Calu3 (cell line): ENCODE results near the gene SLC35E4. TPM values are rescaled to one million over a fixed set of nuclear protein-coding genes. Genes with fewer than 3 reads are reported as not detected.
"Not testable (repeated sequence)": the region's sequence is repeated elsewhere in the genome, so short reads cannot be mapped to it uniquely, and the experiment has no call there.

Source experiments
- BruUV-seq: library from RNA; stranded (reverse); fragments of 400-500 nt; replicated peaks from 2 replicates; lab custom pipeline; 2021; lab: Mats Ljungman, UMichigan
- CTCF ChIA-PET: fragments of 300-600 bp; sonication (Branson Sonifier 250); formaldehyde crosslinking; loops from one replicate; lab custom pipeline; 2022; ENCODE audit warnings: antibody characterized with exemption; lab: Charles Lee
- DNase-seq: peaks from one replicate; pipeline ENCODE4 v3.0.0; 2022
- H3K27ac Mint-ChIP-seq: one replicate; pipeline ENCODE4 v1.8.0; 2022; ENCODE audit warnings: mixed read lengths; ENCODE audit not compliant: unreplicated experiment
- H3K27me3 Mint-ChIP-seq: one replicate; pipeline ENCODE4 v1.8.0; 2022; ENCODE audit warnings: mixed read lengths; ENCODE audit not compliant: unreplicated experiment
- H3K36me3 Mint-ChIP-seq: one replicate; pipeline ENCODE4 v1.8.0; 2022; ENCODE audit warnings: mild to moderate bottlenecking, moderate library complexity, mixed read lengths; ENCODE audit not compliant: insufficient read depth, unreplicated experiment
- H3K4me1 Mint-ChIP-seq: one replicate; pipeline ENCODE4 v1.8.0; 2022; ENCODE audit warnings: mild to moderate bottlenecking, low read depth, mixed read lengths; ENCODE audit not compliant: unreplicated experiment
- H3K4me3 Mint-ChIP-seq: one replicate; pipeline ENCODE4 v1.8.0; 2022; ENCODE audit warnings: mild to moderate bottlenecking, low read depth, moderate library complexity, mixed read lengths; ENCODE audit not compliant: unreplicated experiment
- H3K9me3 Mint-ChIP-seq: one replicate; pipeline ENCODE4 v1.8.0; 2022; ENCODE audit warnings: low read depth, mixed read lengths; ENCODE audit not compliant: unreplicated experiment
- intact Hi-C: fragments of 100-400 bp; cut with micrococcal nuclease; formaldehyde crosslinking; loops from one replicate; pipeline ENCODE4 v1.10.0; 2022; ENCODE audit not compliant: unreplicated experiment
- total RNA-seq: library from RNA; stranded (reverse); gene quantifications from 2 replicates; pipeline ENCODE4 v1.2.3, GENCODE V29; 2022
- TF ChIP-seq, protein P1 (sequence below): fragments of 200-600 bp; IDR thresholded peaks from one replicate; pipeline ENCODE4 v1.8.0; 2022; ENCODE audit warnings: antibody characterized with exemption; ENCODE audit not compliant: unreplicated experiment

Gene SLC35E4
- total RNA-seq, 1 experiment from 2014 or later = 3.2 TPM

DNA sequence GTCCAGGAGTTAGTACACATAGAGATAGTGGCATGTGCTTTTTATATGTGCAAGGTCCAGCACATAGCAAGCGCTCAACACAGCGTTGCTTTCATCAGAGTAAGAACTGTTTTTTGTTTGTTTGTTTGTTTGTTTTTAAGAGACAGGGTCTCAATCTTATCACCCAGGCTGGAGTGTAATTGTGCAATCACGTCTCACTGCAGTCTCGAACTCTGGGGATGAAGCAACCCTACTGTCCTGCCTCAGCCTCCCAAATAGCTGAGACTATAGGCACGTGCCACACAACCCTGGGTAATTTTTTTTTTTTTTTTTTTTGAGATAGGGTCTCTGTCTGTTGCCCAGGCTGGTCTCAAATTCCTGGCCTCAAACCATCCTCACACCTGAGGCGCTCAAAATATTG, 17.8 kb upstream of the SLC35E4 start:
- TF ChIP-seq, protein P1, sequence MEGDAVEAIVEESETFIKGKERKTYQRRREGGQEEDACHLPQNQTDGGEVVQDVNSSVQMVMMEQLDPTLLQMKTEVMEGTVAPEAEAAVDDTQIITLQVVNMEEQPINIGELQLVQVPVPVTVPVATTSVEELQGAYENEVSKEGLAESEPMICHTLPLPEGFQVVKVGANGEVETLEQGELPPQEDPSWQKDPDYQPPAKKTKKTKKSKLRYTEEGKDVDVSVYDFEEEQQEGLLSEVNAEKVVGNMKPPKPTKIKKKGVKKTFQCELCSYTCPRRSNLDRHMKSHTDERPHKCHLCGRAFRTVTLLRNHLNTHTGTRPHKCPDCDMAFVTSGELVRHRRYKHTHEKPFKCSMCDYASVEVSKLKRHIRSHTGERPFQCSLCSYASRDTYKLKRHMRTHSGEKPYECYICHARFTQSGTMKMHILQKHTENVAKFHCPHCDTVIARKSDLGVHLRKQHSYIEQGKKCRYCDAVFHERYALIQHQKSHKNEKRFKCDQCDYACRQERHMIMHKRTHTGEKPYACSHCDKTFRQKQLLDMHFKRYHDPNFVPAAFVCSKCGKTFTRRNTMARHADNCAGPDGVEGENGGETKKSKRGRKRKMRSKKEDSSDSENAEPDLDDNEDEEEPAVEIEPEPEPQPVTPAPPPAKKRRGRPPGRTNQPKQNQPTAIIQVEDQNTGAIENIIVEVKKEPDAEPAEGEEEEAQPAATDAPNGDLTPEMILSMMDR = no peak
- Mint-ChIP-seq H3K4me3 (no peak overlapping the region), H3K27ac (no peak overlapping the region), H3K27me3 (no peaks in the 10 kb centered on the region), H3K36me3 (no peaks in the 10 kb centered on the region), H3K4me1 (peaks cover 10% of the 10 kb centered on the region), H3K9me3 (no peaks in the 10 kb centered on the region)
- CTCF ChIA-PET = no interaction called here
- BruUV-seq = no TSS peak
- DNase-seq = no peak
- intact Hi-C loops = no loop called here

DNA sequence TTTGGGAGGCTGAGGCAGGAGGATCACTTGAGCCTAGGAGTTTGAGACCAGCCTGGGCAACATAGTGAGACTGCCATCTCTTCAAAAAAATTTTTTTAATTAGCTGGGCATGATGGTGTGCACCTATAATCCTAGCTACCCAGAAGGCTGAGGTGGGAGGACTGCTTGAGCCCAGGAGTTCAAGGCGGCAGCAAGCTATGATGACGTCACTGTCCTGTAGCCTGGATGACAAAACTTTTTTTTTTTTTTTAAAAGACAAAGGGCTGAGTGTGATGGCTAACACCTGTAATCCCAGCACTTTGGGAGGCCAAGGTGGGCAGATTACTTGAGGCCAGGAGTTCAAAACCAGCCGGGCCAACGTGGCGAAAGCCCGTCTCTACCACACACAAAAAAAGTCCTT, 15.7 kb upstream of the SLC35E4 start:
- intact Hi-C loops, H3K4me1 Mint-ChIP-seq, H3K36me3 Mint-ChIP-seq, H3K9me3 Mint-ChIP-seq, DNase-seq, BruUV-seq, H3K4me3 Mint-ChIP-seq, H3K27ac Mint-ChIP-seq, H3K27me3 Mint-ChIP-seq: not testable (repeated sequence)
- CTCF ChIA-PET = interaction anchor here (0.7 kb wide), 1 partner anchor 1016 kb away, joined by 4 read pairs; the partner anchor contains the start of gene NF2

DNA sequence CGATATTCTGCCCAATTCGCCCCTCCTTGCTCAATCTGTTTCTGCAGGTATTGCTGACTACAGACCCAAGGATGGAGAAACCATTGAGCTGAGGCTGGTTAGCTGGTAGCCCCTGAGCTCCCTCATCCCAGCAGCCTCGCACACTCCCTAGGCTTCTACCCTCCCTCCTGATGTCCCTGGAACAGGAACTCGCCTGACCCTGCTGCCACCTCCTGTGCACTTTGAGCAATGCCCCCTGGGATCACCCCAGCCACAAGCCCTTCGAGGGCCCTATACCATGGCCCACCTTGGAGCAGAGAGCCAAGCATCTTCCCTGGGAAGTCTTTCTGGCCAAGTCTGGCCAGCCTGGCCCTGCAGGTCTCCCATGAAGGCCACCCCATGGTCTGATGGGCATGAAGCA, 9.2 kb upstream of the SLC35E4 start:
- no peaks in the 10 kb centered on the region for H3K9me3 Mint-ChIP-seq
- intact Hi-C loops = no loop called here
- BruUV-seq = no TSS peak
- no peak overlapping the region for H3K27ac Mint-ChIP-seq
- TF ChIP-seq, protein P1 = no peak
- no peaks in the 10 kb centered on the region for H3K27me3 Mint-ChIP-seq
- no peaks in the 10 kb centered on the region for H3K36me3 Mint-ChIP-seq
- H3K4me3 Mint-ChIP-seq = no peak overlapping the region
- CTCF ChIA-PET = interaction anchor here (0.6 kb wide), 1 partner anchor 19 kb away, joined by 3 read pairs; the partner anchor contains the start of gene TCN2
- DNase-seq = no peak
- no peaks in the 10 kb centered on the region for H3K4me1 Mint-ChIP-seq

- Mint-ChIP-seq H3K9me3 (no peaks in the 10 kb centered on the region), H3K27me3 (no peaks in the 10 kb centered on the region), H3K4me3 (no peak overlapping the region), H3K36me3 (no peaks in the 10 kb centered on the region), H3K27ac (no peak overlapping the region), H3K4me1 (no peaks in the 10 kb centered on the region)
- DNase-seq = no peak
- BruUV-seq = no TSS peak
- CTCF ChIA-PET = interaction anchor here (0.6 kb wide), 1 partner anchor 82 kb away, joined by 3 read pairs; no protein-coding TSS in a partner anchor
- intact Hi-C loops = no loop called here
- TF ChIP-seq, protein P1 = no peak
Observed at GRCh38 chr22:30627471-30627870, 8.1 kb upstream of the SLC35E4 start.

GRCh38 chr22:30628491-30628890, 7.1 kb upstream of the SLC35E4 start:
- no peak for DNase-seq
- no peaks in the 10 kb centered on the region for H3K36me3 Mint-ChIP-seq
- TF ChIP-seq, protein P1 = no peak
- H3K27me3 Mint-ChIP-seq = no peaks in the 10 kb centered on the region
- H3K27ac Mint-ChIP-seq = no peak overlapping the region
- BruUV-seq = no TSS peak
- CTCF ChIA-PET = no interaction called here
- H3K4me1 Mint-ChIP-seq = no peaks in the 10 kb centered on the region
- intact Hi-C loops = no loop called here
- no peak overlapping the region for H3K4me3 Mint-ChIP-seq
- H3K9me3 Mint-ChIP-seq = no peaks in the 10 kb centered on the region

GRCh38 chr22:30631469-30631868, 4.1 kb upstream of the SLC35E4 start:
- CTCF ChIA-PET, H3K4me1 Mint-ChIP-seq, DNase-seq, H3K9me3 Mint-ChIP-seq, BruUV-seq, H3K27me3 Mint-ChIP-seq, H3K27ac Mint-ChIP-seq, intact Hi-C loops, H3K4me3 Mint-ChIP-seq: not testable (repeated sequence)
- peaks cover 23% of the 10 kb centered on the region for H3K36me3 Mint-ChIP-seq
